GM10248 (cell line): ENCODE results near the gene ETNK2.

ENCODE experiments used
- CTCF ChIA-PET: fragments of 300-600 bp; sonication (Branson Sonifier 250); formaldehyde crosslinking; extraction: SDS; loops from one replicate; lab custom pipeline; 2021; ENCODE audit warnings: antibody characterized with exemption; lab: Yijun Ruan, JAX
- POLR2A ChIA-PET: fragments of 350-650 bp; sonication (Branson Sonifier 250); formaldehyde crosslinking; extraction: SDS; loops from one replicate; lab custom pipeline; 2020; ENCODE audit warnings: antibody characterized with exemption; lab: Yijun Ruan, JAX
- DNase-seq: peaks from one replicate; pipeline ENCODE4 v3.0.0; 2012; ENCODE audit errors: extremely low spot score
- TF ChIP-seq, protein P1 (sequence below): IDR thresholded peaks from 2 replicates; pipeline ENCODE4 v1.5.1; 2012; ENCODE audit warnings: mild to moderate bottlenecking, low read depth; ENCODE audit errors: extremely low read depth, missing control alignments, control extremely low read depth

ETNK2 gene

DNA sequence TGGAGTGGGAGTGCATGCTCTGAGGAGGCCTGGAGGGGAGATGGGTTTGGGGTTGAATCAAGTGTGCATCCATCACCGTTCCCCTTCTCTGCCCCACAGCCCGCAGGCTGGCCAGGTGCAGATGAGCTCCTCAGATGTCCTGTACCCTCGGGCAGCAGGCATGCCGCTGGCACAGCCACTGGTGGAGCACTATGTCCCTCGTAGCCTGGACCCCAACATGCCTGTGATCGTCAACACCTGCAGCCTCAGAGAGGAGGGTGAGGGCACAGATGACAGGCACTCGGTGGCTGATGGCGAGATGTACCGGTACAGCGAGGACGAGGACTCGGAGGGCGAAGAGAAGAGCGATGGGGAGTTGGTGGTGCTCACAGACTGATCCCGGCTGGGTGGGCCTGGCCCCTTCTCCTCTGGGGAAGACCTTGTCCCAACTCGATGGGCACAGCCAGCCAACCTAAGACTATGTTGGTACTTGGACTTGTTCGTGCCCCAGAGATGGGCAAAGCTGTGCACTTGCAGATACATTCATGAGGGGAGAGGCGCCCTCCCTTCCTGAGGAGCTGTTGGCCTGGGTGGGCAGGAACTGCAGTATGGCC lies 26.0 kb downstream of the ETNK2 start:
- DNase-seq, result no peak
- CTCF ChIA-PET, result interaction anchor here (1.1 kb wide), 1 partner anchor 10 kb away, joined by 3 read pairs; no protein-coding TSS in a partner anchor
- TF ChIP-seq, protein P1, sequence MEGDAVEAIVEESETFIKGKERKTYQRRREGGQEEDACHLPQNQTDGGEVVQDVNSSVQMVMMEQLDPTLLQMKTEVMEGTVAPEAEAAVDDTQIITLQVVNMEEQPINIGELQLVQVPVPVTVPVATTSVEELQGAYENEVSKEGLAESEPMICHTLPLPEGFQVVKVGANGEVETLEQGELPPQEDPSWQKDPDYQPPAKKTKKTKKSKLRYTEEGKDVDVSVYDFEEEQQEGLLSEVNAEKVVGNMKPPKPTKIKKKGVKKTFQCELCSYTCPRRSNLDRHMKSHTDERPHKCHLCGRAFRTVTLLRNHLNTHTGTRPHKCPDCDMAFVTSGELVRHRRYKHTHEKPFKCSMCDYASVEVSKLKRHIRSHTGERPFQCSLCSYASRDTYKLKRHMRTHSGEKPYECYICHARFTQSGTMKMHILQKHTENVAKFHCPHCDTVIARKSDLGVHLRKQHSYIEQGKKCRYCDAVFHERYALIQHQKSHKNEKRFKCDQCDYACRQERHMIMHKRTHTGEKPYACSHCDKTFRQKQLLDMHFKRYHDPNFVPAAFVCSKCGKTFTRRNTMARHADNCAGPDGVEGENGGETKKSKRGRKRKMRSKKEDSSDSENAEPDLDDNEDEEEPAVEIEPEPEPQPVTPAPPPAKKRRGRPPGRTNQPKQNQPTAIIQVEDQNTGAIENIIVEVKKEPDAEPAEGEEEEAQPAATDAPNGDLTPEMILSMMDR, result no peak
- POLR2A ChIA-PET, result no interaction called here

DNA sequence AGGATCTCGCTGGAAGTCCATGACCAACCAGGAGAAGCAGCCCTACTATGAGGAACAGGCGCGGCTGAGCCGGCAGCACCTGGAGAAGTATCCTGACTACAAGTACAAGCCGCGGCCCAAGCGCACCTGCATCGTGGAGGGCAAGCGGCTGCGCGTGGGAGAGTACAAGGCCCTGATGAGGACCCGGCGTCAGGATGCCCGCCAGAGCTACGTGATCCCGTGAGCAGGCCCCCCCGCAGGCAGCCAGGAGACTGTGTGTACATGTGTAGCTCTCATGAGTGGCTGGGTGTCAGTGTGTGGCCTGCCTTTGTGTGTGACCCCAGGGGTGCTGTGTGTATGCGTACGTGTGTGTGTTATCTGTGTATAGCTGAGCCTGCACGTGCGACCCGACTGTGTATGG lies 27.2 kb downstream of the ETNK2 start:
- POLR2A ChIA-PET, result no interaction called here
- TF ChIP-seq, protein P1, result no peak
- CTCF ChIA-PET, result no interaction called here
- DNase-seq, result no peak

DNA sequence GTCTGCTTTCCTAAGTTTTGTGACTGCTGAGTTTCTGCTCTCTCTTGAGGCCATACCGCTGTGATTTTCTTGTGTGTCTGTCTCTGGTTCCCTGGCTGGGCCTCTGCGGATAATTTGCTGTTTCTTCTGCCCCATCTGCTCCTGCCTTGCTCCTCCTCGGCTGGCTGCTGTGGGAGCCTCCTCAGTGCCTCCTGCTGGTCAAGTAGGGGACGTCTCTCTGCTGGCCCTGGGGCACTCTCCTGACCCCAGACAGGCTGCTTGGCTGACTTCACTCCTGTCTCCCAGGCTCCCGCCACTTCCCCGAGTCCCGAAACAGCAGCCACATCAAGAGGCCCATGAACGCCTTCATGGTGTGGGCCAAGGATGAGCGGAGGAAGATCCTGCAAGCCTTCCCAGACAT lies 28.5 kb downstream of the ETNK2 start:
- POLR2A ChIA-PET, result no interaction called here
- DNase-seq, result no peak
- TF ChIP-seq, protein P1, result no peak
- CTCF ChIA-PET, result no interaction called here

GRCh38 chr1:204121840-204122555 lies 29.8 kb downstream of the ETNK2 start:
- TF ChIP-seq, protein P1, result no peak
- CTCF ChIA-PET, result interaction anchor here (2.3 kb wide), 1 partner anchor 7 kb away, joined by 13 read pairs; no protein-coding TSS in a partner anchor
- POLR2A ChIA-PET, result no interaction called here
- no peak for DNase-seq

GRCh38 chr1:204116539-204116938 lies 35.3 kb downstream of the ETNK2 start:
- TF ChIP-seq, protein P1, result no peak
- no peak for DNase-seq
- POLR2A ChIA-PET, result no interaction called here
- CTCF ChIA-PET, result interaction anchor here (0.6 to 2.2 kb wide), 2 partner anchors 12 to 103 kb away, joined by 3 to 20 read pairs; no protein-coding TSS in a partner anchor

GRCh38 chr1:204115116-204115515 lies 36.7 kb downstream of the ETNK2 start:
- ChIA-PET CTCF (interaction anchor here (2.2 kb wide), 1 partner anchor 14 kb away, joined by 20 read pairs; no protein-coding TSS in a partner anchor), POLR2A (interaction anchor here (0.6 kb wide), 1 partner anchor 297 kb away, joined by 9 read pairs; no protein-coding TSS in a partner anchor)
- TF ChIP-seq, protein P1, result no peak
- DNase-seq, result no peak
